GM13977 (cell line): ENCODE results near the gene THPO.

Experiments used
- DNase-seq: peaks from one replicate; pipeline ENCODE4 v3.0.0; 2012; ENCODE audit warnings: low spot score
- in situ Hi-C: fragments of 300-500 bp; cut with MboI; formaldehyde crosslinking; loops from one replicate; pipeline ENCODE4 v1.12.0; 2022; ENCODE audit warnings: low sequenced_read_pairs, low pct_unique_long_range_greater_than_20kb, mixed read lengths, inconsistent platforms; ENCODE audit not compliant: unreplicated experiment
- TF ChIP-seq, protein P1 (sequence below): IDR thresholded peaks from 2 replicates; pipeline ENCODE4 v1.5.1; 2012; ENCODE audit warnings: mild to moderate bottlenecking, control low read depth; ENCODE audit not compliant: insufficient read depth; ENCODE audit errors: extremely low read depth, missing control alignments

The THPO gene

DNA sequence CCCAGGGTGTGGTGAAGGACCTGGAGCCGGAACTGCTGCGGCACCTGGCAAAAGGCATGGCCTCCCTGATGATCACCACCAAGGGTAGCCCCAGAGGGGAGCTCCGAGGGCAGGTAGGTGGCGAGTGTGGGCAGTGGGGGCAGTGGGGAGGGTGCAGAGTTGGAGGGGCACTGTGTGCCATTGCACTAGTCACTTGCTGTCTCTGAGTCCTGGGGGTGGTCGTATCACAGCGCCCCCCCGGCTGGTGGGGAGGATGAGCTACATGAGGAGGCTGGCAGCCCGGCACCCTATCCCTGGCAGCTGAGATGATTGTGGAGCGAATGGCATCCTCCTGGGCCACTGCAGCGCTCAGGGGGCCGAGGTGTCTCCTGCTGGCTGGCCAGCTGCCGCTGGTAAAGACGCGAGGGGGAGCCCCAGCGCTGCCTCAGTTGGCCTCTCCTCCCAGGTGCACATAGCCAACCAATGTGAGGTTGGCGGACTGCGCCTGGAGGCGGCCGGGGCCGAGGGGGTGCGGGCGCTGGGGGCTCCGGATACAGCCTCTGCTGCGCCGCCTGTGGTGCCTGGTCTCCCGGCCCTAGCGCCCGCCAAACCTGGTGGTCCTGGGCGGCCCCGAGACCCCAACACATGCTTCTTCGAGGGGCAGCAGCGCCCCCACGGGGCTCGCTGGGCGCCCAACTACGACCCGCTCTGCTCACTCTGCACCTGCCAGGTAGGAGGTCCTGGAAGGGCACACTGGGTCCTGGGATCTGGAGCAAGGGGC lies 8.2 kb upstream of the THPO start:
- TF ChIP-seq, protein P1, sequence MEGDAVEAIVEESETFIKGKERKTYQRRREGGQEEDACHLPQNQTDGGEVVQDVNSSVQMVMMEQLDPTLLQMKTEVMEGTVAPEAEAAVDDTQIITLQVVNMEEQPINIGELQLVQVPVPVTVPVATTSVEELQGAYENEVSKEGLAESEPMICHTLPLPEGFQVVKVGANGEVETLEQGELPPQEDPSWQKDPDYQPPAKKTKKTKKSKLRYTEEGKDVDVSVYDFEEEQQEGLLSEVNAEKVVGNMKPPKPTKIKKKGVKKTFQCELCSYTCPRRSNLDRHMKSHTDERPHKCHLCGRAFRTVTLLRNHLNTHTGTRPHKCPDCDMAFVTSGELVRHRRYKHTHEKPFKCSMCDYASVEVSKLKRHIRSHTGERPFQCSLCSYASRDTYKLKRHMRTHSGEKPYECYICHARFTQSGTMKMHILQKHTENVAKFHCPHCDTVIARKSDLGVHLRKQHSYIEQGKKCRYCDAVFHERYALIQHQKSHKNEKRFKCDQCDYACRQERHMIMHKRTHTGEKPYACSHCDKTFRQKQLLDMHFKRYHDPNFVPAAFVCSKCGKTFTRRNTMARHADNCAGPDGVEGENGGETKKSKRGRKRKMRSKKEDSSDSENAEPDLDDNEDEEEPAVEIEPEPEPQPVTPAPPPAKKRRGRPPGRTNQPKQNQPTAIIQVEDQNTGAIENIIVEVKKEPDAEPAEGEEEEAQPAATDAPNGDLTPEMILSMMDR, result no peak
- in situ Hi-C loops, result no loop called here
- no peak for DNase-seq

GRCh38 chr3:184384856-184385422 lies 6.9 kb upstream of the THPO start:
- TF ChIP-seq, protein P1, result no peak
- in situ Hi-C loops, result no loop called here
- DNase-seq, result no peak

DNA sequence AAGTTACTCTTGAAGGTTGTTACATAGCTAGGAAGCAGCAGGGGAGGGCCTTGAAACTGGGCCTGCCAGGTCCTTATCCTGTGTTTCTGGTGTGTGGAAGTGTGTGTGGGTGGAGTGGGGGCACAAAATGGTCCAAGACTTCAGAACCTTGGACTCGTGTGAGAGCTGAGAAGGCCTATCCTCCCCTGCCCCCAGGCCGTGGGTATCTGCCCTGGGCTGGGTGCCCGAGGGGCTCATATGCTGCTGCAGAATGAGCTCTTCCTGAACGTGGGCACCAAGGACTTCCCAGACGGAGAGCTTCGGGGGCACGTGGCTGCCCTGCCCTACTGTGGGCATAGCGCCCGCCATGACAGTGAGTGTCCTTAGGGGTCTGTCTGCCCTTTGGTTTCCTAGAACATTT lies 6.3 kb upstream of the THPO start:
- no peak for DNase-seq
- in situ Hi-C loops, result no loop called here
- TF ChIP-seq, protein P1, result no peak

GRCh38 chr3:184383033-184383740 lies 5.2 kb upstream of the THPO start:
- no peak for DNase-seq
- TF ChIP-seq, protein P1, result no peak
- in situ Hi-C loops, result no loop called here

- in situ Hi-C loops, result no loop called here
These were observed 4.5 kb upstream of the THPO start for GRCh38 chr3:184382326-184383032.

More at GRCh38 chr3:184382326-184383032, 4.5 kb upstream of the THPO start:
- no peak for DNase-seq
- TF ChIP-seq, protein P1, result no peak
